SK-N-SH (cell line): ENCODE results near the gene ECEL1. TPM values are rescaled to one million over a fixed set of nuclear protein-coding genes. Genes with fewer than 3 reads are reported as not detected.

Source experiments
- CTCF ChIA-PET: fragments of 300-600, 350-600 bp; formaldehyde crosslinking; extraction: SDS; loops from one replicate; lab custom pipeline; 2021; lab: Yijun Ruan, JAX
- POLR2A ChIA-PET: fragments of 350-600 bp; sonication (Branson Sonifier 250); formaldehyde crosslinking; extraction: SDS; loops from one replicate; lab custom pipeline; 2020; ENCODE audit warnings: antibody characterized with exemption, inconsistent platforms; lab: Yijun Ruan, JAX
- DNase-seq: peaks from one replicate; pipeline ENCODE4 v3.0.0; 2012
- H2AFZ ChIP-seq: fragments of 200-600 bp; sonication (generic); 2 replicates; pipeline ENCODE4 v1.8.1; 2016; ENCODE audit warnings: antibody characterized with exemption, mild to moderate bottlenecking, low read depth
- H3F3A ChIP-seq: fragments of 200-600 bp; sonication (generic); replicated peaks from 2 replicates; pipeline ENCODE3; 2016; ENCODE audit warnings: antibody characterized with exemption, mild to moderate bottlenecking; ENCODE audit not compliant: insufficient read depth
- H3K27ac ChIP-seq, 2 experiments: fragments of 200-500 bp in 1 of 2; fragments of 200-600 bp in 1 of 2; sonication (Bioruptor generic) in 1 of 2; sonication (generic), shearing (Covaris generic) in 1 of 2; 2 replicates each; pipeline versions ENCODE4 v1.5.1 to v1.6.1; 2014 to 2016; ENCODE audit warnings: low read depth in 2 of 2, inconsistent platforms in 1 of 2, low read length in 1 of 2, mild to moderate bottlenecking in 1 of 2, mixed read lengths in 1 of 2
- H3K27me3 ChIP-seq: fragments of 200-600 bp; sonication (generic), shearing (Covaris generic); 2 replicates; pipeline ENCODE4 v1.6.1; 2016; ENCODE audit warnings: mixed run types; ENCODE audit not compliant: insufficient read depth
- H3K36me3 ChIP-seq, 2 experiments: fragments of 200-500 bp in 1 of 2; fragments of 200-600 bp in 1 of 2; sonication (Bioruptor generic) in 1 of 2; sonication (generic) in 1 of 2; replicated peaks in 1 of 2; 2 replicates each; pipeline versions ENCODE3 to v1.5.1; 2014 to 2016; ENCODE audit warnings: low read length in 1 of 2, mild to moderate bottlenecking in 1 of 2; ENCODE audit not compliant: insufficient read depth in 2 of 2, control insufficient read depth in 1 of 2
- H3K4me1 ChIP-seq, 2 experiments: fragments of 200-500 bp in 1 of 2; fragments of 200-600 bp in 1 of 2; sonication (Bioruptor generic) in 1 of 2; sonication (generic), shearing (Covaris generic) in 1 of 2; 2 replicates each; pipeline versions ENCODE4 v1.5.1 to v1.6.1; 2014 to 2016; ENCODE audit warnings: low read depth in 1 of 2, low read length in 1 of 2, mixed run types in 1 of 2; ENCODE audit not compliant: insufficient read depth in 2 of 2, control insufficient read depth in 1 of 2
- H3K4me2 ChIP-seq: fragments of 200-600 bp; sonication (generic), shearing (Covaris generic); 2 replicates; pipeline ENCODE4 v1.6.1; 2017; ENCODE audit warnings: mixed run types
- H3K4me3 ChIP-seq, 2 experiments: fragments of 200-500 bp in 1 of 2; fragments of 200-600 bp in 1 of 2; sonication (Bioruptor generic) in 1 of 2; sonication (generic), shearing (Covaris generic) in 1 of 2; 2 replicates each; pipeline versions ENCODE4 v1.5.1 to v1.8.1; 2014 to 2016; ENCODE audit warnings: low read depth in 2 of 2, inconsistent platforms in 1 of 2, low read length in 1 of 2, mild to moderate bottlenecking in 1 of 2, mixed read lengths in 1 of 2, moderate library complexity in 1 of 2
- H3K79me2 ChIP-seq: fragments of 200-600 bp; sonication (generic); 2 replicates; pipeline ENCODE4 v1.8.1; 2017; ENCODE audit warnings: mild to moderate bottlenecking; ENCODE audit not compliant: insufficient read depth
- H3K9ac ChIP-seq: fragments of 200-600 bp; sonication (generic); 2 replicates; pipeline ENCODE4 v1.6.1; 2017; ENCODE audit warnings: mixed run types
- H3K9me2 ChIP-seq: fragments of 200-600 bp; sonication (generic); 2 replicates; pipeline ENCODE4 v1.6.1; 2017; ENCODE audit warnings: mixed run types
- H3K9me3 ChIP-seq: fragments of 200-600 bp; sonication (generic); 2 replicates; pipeline ENCODE4 v1.6.1; 2017; ENCODE audit warnings: mixed run types, mild to moderate bottlenecking, moderate library complexity
- H4K20me1 ChIP-seq: fragments of 200-600 bp; sonication (generic); 2 replicates; pipeline ENCODE4 v1.6.1; 2017; ENCODE audit warnings: mild to moderate bottlenecking, mixed run types; ENCODE audit not compliant: insufficient read depth
- CHD2 ChIP-seq: fragments of 150-350 bp; IDR thresholded peaks from 2 replicates; pipeline ENCODE4 v1.6.1; 2018; ENCODE audit warnings: low read length; ENCODE audit not compliant: partially characterized antibody
- ELF1 ChIP-seq: IDR thresholded peaks from 2 replicates; pipeline ENCODE4 v1.4.0; 2012
- EZH2phosphoT487 ChIP-seq: fragments of 200-600 bp; sonication (generic); IDR thresholded peaks from 2 replicates; pipeline ENCODE4 v1.6.1; 2017; ENCODE audit warnings: low read depth, mixed run types, mild to moderate bottlenecking, antibody characterized with exemption, moderate library complexity, borderline replicate concordance
- FOXM1 ChIP-seq: IDR thresholded peaks from 2 replicates; pipeline ENCODE4 v1.4.0; 2012; ENCODE audit warnings: low read depth, mild to moderate bottlenecking
- GABPA ChIP-seq: IDR thresholded peaks from 2 replicates; pipeline ENCODE4 v1.4.0; 2012; ENCODE audit warnings: low read depth, mild to moderate bottlenecking
- MXI1 ChIP-seq: IDR thresholded peaks from 2 replicates; pipeline ENCODE4 v1.6.1; 2012; ENCODE audit warnings: mild to moderate bottlenecking, low read depth, low read length, improper control_type of control experiment
- NFIC ChIP-seq: IDR thresholded peaks from 2 replicates; pipeline ENCODE4 v1.4.0; 2012; ENCODE audit warnings: borderline replicate concordance
- POLR2AphosphoS5 ChIP-seq: IDR thresholded peaks from 2 replicates; pipeline ENCODE4 v1.6.1; 2012; ENCODE audit warnings: low read depth, low read length
- RAD21 ChIP-seq: IDR thresholded peaks from 2 replicates; pipeline ENCODE4 v1.6.1; 2012; ENCODE audit warnings: mild to moderate bottlenecking, low read length
- RCOR1 ChIP-seq: fragments of 150-350 bp; IDR thresholded peaks from 2 replicates; pipeline ENCODE4 v1.6.1; 2017; ENCODE audit warnings: antibody characterized with exemption, low read length
- SIN3A ChIP-seq: IDR thresholded peaks from 2 replicates; pipeline ENCODE4 v1.6.1; 2012; ENCODE audit warnings: low read depth, mild to moderate bottlenecking, low read length, moderate library complexity, borderline replicate concordance
- TCF12 ChIP-seq: IDR thresholded peaks from 2 replicates; pipeline ENCODE4 v1.4.0; 2012
- YY1 ChIP-seq: IDR thresholded peaks from 2 replicates; pipeline ENCODE4 v1.4.0; 2012; ENCODE audit warnings: low read depth, mild to moderate bottlenecking
- WGBS: methylation state at CpG from one replicate; pipeline ENCODE4 v1.1.6; 2017; ENCODE audit warnings: low lambda C conversion rate; 5-methylcytosine and 5-hydroxymethylcytosine counted together
- polyA plus RNA-seq, 3 experiments: library from polyadenylated mRNA; depleted of rRNA; stranded (reverse); fragments of >200 nt; gene quantifications; 2 replicates each; pipeline ENCODE4 v1.2.3, GENCODE V29; 2012
- TF ChIP-seq, protein P1 (sequence below): IDR thresholded peaks from 2 replicates; pipeline ENCODE4 v1.4.0; 2012; ENCODE audit warnings: low read depth, borderline replicate concordance
- TF ChIP-seq, protein P2 (sequence below): fragments of 150-350 bp; IDR thresholded peaks from 2 replicates; pipeline ENCODE4 v1.6.1; 2016; ENCODE audit warnings: mild to moderate bottlenecking, low read depth, low read length
- TF ChIP-seq, protein P3 (sequence below): IDR thresholded peaks from 2 replicates; pipeline ENCODE4 v1.4.0; 2012; ENCODE audit warnings: low read depth, borderline replicate concordance

Gene ECEL1
- polyA plus RNA-seq, 1 of the 3 experiments (the other 2 are of a cell fraction) = not detected

DNA sequence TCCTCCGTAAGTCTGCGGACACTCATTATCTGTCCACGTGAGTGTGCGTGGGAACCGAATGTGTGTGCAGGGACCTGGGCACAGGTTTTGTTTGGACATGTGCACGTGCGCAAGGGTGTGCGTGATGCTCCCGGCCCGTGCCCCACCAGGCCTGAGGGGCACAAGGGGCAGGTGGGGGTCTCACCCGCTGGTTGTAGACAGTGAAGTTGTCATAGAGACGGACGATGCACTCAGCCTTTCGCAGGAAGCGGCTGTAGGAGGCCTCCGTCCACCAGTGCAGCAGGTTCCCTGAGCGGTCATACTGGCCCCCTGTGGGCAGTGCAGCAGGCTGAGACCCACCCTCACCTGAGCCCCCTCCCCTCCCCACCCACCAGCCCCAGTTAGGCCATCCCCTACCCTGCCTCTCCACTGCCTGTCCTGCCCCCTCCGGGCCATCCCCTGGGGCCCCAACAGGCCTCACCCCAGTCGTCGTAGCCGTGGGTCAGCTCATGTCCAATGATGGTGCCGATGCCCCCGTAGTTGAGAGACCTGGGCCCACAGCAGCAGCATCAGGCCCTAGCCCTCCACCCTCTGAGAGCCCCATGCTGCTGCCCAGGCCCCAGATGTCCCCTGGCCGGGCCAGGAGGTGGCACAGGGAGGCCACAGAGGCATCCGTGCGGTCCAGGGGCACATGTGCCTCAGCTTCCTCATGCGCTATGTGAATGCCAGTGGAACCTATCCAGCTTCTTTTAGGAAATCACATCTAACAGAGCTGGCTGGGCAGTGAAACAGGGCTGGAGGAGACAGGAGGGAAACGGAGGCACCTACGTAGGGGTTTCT lies 6.1 kb downstream of the ECEL1 start:
- H3K79me2 ChIP-seq = no peaks in the 10 kb centered on the region
- no peak overlapping the region for H2AFZ ChIP-seq
- no peak overlapping the region for H3K9ac ChIP-seq
- H3K9me3 ChIP-seq = no peaks in the 10 kb centered on the region
- ChIA-PET CTCF (interaction anchor here (0.9 to 1.1 kb wide), 2 partner anchors 40 to 41 kb away, joined by 3 to 4 read pairs; no protein-coding TSS in a partner anchor), POLR2A (no interaction called here)
- H3K4me3 ChIP-seq = no peak overlapping the region
- H3K4me1 ChIP-seq = peaks cover 0 to 2% of the 10 kb centered on the region in 2 experiments; a peak in 1 of 4 replicates
- DNase-seq = no peak
- WGBS = 78% methylated on average over 18 of the region's 29 CpGs
- no peaks in the 10 kb centered on the region for H3F3A ChIP-seq
- no peaks in the 10 kb centered on the region for H3K36me3 ChIP-seq
- no peaks in the 10 kb centered on the region for H4K20me1 ChIP-seq
- TF ChIP-seq, protein P1, sequence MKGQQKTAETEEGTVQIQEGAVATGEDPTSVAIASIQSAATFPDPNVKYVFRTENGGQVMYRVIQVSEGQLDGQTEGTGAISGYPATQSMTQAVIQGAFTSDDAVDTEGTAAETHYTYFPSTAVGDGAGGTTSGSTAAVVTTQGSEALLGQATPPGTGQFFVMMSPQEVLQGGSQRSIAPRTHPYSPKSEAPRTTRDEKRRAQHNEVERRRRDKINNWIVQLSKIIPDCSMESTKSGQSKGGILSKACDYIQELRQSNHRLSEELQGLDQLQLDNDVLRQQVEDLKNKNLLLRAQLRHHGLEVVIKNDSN = no peak
- TF ChIP-seq FOXM1 = no peak
- TF ChIP-seq NFIC = no peak
- TF ChIP-seq RCOR1 = no peak
- TF ChIP-seq POLR2AphosphoS5 = no peak
- TF ChIP-seq GABPA = no peak
- no peak for TF ChIP-seq SIN3A
- TF ChIP-seq RAD21 = no peak
- TF ChIP-seq, protein P2, sequence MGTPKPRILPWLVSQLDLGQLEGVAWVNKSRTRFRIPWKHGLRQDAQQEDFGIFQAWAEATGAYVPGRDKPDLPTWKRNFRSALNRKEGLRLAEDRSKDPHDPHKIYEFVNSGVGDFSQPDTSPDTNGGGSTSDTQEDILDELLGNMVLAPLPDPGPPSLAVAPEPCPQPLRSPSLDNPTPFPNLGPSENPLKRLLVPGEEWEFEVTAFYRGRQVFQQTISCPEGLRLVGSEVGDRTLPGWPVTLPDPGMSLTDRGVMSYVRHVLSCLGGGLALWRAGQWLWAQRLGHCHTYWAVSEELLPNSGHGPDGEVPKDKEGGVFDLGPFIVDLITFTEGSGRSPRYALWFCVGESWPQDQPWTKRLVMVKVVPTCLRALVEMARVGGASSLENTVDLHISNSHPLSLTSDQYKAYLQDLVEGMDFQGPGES = no peak
- no peak for TF ChIP-seq CHD2
- no peak for TF ChIP-seq ELF1
- TF ChIP-seq TCF12 = no peak
- TF ChIP-seq YY1 = no peak
- TF ChIP-seq, protein P3, sequence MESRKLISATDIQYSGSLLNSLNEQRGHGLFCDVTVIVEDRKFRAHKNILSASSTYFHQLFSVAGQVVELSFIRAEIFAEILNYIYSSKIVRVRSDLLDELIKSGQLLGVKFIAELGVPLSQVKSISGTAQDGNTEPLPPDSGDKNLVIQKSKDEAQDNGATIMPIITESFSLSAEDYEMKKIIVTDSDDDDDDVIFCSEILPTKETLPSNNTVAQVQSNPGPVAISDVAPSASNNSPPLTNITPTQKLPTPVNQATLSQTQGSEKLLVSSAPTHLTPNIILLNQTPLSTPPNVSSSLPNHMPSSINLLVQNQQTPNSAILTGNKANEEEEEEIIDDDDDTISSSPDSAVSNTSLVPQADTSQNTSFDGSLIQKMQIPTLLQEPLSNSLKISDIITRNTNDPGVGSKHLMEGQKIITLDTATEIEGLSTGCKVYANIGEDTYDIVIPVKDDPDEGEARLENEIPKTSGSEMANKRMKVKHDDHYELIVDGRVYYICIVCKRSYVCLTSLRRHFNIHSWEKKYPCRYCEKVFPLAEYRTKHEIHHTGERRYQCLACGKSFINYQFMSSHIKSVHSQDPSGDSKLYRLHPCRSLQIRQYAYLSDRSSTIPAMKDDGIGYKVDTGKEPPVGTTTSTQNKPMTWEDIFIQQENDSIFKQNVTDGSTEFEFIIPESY = no peak
- no peak for TF ChIP-seq MXI1
- no peak for TF ChIP-seq EZH2phosphoT487
- peaks cover 13% of the 10 kb centered on the region for H3K27me3 ChIP-seq
- H3K9me2 ChIP-seq = no peaks in the 10 kb centered on the region
- H3K4me2 ChIP-seq = no peak overlapping the region
- H3K27ac ChIP-seq = no peak overlapping the region
